Stimulated activated CD4-positive, alpha-beta T cell treated with anti-CD3 and anti-CD28 coated beads, TNF-alpha, amount 100 ng/mL, for 4 hours (primary cell): ENCODE results near the gene DPP9.
A peak's percentile ranks its signal among the peaks of the same experiment; 100 is the strongest.
"Not testable (repeated sequence)": the region's sequence is repeated elsewhere in the genome, so short reads cannot be mapped to it uniquely, and the experiment has no call there.

Experiments
- DNase-seq, 3 experiments: peaks; one replicate each; pipeline ENCODE4 v3.0.0-alpha.2; 2020; ENCODE audit warnings: low read depth in 3 of 3

The DPP9 gene

GRCh38 chr19:4723595-4724514 lies at the start of gene DPP9:
Gene DPP9, minus strand, starts transcription at chr19:4723842. Its CDS starts 3,936 bp downstream, at chr19:4719906.
- DNase-seq, result peak; percentile 85 to 95 (median 93)

GRCh38 chr19:4773047-4773640 lies 49.5 kb upstream of the DPP9 start:
- DNase-seq, result no peak

- DNase-seq, result no peak
These were observed 48.9 kb upstream of the DPP9 start for GRCh38 chr19:4772566-4772965.

GRCh38 chr19:4768934-4769777 lies 45.5 kb upstream of the DPP9 start:
- DNase-seq, result peak; percentile 33 to 41 (median 40)

- no peak for DNase-seq
These were observed 40.7 kb upstream of the DPP9 start for GRCh38 chr19:4764393-4764660.

- no peak for DNase-seq
These were observed 39.4 kb upstream of the DPP9 start for GRCh38 chr19:4763021-4763420.

- no peak for DNase-seq
These were observed 36.6 kb upstream of the DPP9 start for GRCh38 chr19:4760285-4760650.

GRCh38 chr19:4759388-4760284 lies 36.0 kb upstream of the DPP9 start:
- DNase-seq, result peak in 2 of 3 experiments; percentile 9 to 19

- DNase-seq, result no peak
These were observed 35.0 kb upstream of the DPP9 start for GRCh38 chr19:4758659-4759058.

- no peak for DNase-seq
These were observed 34.4 kb upstream of the DPP9 start for GRCh38 chr19:4758082-4758481.

- DNase-seq, result no peak
These were observed 31.8 kb upstream of the DPP9 start for GRCh38 chr19:4755459-4755858.

- DNase-seq, result no peak
These were observed 30.6 kb upstream of the DPP9 start for GRCh38 chr19:4754248-4754647.

- DNase-seq, result no peak
These were observed 26.4 kb upstream of the DPP9 start for GRCh38 chr19:4749870-4750590.

- no peak for DNase-seq
These were observed 24.9 kb upstream of the DPP9 start for GRCh38 chr19:4748589-4748988.

- no peak for DNase-seq
These were observed 24.5 kb upstream of the DPP9 start for GRCh38 chr19:4748185-4748584.

- no peak for DNase-seq
These were observed 22.3 kb upstream of the DPP9 start for GRCh38 chr19:4745986-4746385.

- DNase-seq, result not testable (repeated sequence)
These were observed 21.5 kb upstream of the DPP9 start for GRCh38 chr19:4745175-4745574.

- no peak for DNase-seq
These were observed 21.0 kb upstream of the DPP9 start for GRCh38 chr19:4744451-4745174.

- no peak for DNase-seq
These were observed 19.3 kb upstream of the DPP9 start for GRCh38 chr19:4742723-4743646.
